Thyroid gland (tissue), 4 donors: Measurements from ENCODE around the gene ZBED2.

Experiments used
- CTCF ChIP-seq, 6 experiments: fragments of 200-600 bp in 3 of 6; fragments of 450-650 bp in 3 of 6; sonication (generic) in 3 of 6; IDR thresholded peaks; one replicate each; pipeline ENCODE4 v1.5.1; 2016 to 2019; ENCODE audit warnings: antibody characterized with exemption in 6 of 6, mild to moderate bottlenecking in 2 of 6, inconsistent platforms in 1 of 6, moderate library complexity in 1 of 6
- POLR2A ChIP-seq, 2 donors: fragments of 450-650 bp; IDR thresholded peaks; one replicate each; pipeline ENCODE4 v1.6.1; 2017; ENCODE audit warnings: antibody characterized with exemption in 2 of 2, mild to moderate bottlenecking in 2 of 2, moderate library complexity in 1 of 2

GRCh38 chr3:111617912-111618601, 22.9 kb upstream of the ZBED2 start:
- TF ChIP-seq CTCF (IDR thresholded peaks at IDR 0.05), result no peak
- no peak for TF ChIP-seq POLR2A (IDR thresholded peaks at IDR 0.05)
